ENCODE results near the gene SEPTIN1.

Gene SEPTIN1

DNA sequence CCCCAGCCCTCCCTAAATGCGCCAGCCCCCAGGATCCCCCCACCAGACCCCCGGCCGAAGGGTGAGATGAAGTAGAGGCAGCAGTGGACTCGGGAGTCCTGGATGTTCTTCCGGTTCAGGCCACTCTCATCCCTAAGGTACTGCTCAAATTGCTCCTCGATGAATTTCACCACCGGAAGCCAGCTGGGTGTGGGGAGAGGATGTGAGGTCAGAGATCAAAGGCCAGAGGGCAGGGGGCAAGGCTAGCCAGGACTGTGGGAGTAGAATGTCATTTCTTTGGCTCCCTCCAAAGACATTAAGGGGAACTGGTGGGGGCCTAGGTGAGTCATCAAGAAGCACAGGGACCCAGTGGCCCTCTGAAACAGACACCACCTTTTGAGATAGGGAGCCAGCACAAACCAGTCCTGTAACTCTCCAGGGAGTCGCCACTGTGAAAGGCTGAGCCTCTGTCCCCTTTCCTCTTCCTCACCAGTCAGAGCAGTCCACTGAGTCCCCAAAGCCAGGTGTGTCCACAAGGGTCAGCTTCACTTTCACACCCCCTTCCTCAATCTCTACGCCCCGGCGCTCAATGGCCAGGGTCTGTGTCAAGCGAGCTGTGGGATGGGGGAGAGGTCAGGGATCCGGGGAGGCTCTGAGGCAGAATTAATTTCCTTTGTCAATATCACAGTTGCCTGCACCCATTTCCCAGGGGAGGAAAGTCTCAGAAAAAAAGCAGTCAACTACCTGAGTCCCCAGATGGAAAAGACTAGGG, 895 bp downstream of the SEPTIN1 start:
- peak overlapping the region in 2 of 3 experiments; percentile 33 to 51 for H3K27ac Mint-ChIP-seq
- TF ChIP-seq, protein P1, sequence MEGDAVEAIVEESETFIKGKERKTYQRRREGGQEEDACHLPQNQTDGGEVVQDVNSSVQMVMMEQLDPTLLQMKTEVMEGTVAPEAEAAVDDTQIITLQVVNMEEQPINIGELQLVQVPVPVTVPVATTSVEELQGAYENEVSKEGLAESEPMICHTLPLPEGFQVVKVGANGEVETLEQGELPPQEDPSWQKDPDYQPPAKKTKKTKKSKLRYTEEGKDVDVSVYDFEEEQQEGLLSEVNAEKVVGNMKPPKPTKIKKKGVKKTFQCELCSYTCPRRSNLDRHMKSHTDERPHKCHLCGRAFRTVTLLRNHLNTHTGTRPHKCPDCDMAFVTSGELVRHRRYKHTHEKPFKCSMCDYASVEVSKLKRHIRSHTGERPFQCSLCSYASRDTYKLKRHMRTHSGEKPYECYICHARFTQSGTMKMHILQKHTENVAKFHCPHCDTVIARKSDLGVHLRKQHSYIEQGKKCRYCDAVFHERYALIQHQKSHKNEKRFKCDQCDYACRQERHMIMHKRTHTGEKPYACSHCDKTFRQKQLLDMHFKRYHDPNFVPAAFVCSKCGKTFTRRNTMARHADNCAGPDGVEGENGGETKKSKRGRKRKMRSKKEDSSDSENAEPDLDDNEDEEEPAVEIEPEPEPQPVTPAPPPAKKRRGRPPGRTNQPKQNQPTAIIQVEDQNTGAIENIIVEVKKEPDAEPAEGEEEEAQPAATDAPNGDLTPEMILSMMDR (IDR thresholded peaks at IDR 0.05; ENCODE audit: unreplicated experiment in 3 of 3): no peak
- H3K36me3 Mint-ChIP-seq (ENCODE audit: low read depth): no peaks in the 10 kb centered on the region
- peaks cover 23% of the 10 kb centered on the region for H3K4me1 Mint-ChIP-seq
- H3K27me3 Mint-ChIP-seq (ENCODE audit: low read depth): peaks cover 4% of the 10 kb centered on the region
- no peaks in the 10 kb centered on the region for H3K9me3 Mint-ChIP-seq
- peak overlapping the region in 2 of 3 experiments; percentile 17 to 28 for H3K4me3 Mint-ChIP-seq

GRCh38 chr16:30380803-30381208, 1.6 kb downstream of the SEPTIN1 start:
- Mint-ChIP-seq H3K27me3 (ENCODE audit: low read depth) (peaks cover 4% of the 10 kb centered on the region), H3K9me3 (no peaks in the 10 kb centered on the region)
- TF ChIP-seq, protein P1 (IDR thresholded peaks at IDR 0.05; ENCODE audit: unreplicated experiment in 3 of 3): no peak

DNA sequence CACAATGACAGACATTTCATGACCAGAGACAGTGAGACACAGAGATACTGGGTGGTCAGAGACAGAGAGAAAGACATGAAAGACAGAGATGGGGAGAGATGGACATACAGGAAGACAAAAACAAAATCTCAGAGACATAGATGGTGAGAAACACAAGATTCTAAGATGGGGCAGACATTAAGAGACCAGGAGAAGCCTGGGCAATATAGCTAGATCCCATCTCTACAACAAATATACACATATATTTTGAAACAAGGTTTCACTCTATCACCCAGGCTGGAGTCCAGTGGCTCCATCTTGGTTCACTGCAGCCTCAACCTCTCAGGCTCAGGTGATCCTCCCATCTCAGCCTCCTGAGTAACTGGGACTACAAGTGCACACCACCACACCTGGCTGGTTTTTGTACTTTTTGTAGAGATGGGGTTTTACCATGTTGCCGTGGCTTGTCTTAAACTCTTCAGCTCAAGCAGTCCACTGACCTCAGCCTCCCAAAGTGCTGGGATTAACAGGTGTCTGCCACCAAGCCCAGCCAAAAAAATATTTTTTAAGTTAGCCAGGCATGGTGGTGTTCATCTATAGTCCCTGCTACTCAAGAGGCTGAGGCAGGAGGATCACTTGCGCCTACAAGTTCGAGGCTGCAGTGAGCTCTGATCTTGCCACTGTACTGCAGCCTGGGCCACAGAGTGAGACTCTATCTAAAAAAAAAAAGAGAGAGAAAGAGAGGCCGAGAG, 2.1 kb downstream of the SEPTIN1 start:
- no peaks in the 10 kb centered on the region for H3K9me3 Mint-ChIP-seq
- H3K27me3 Mint-ChIP-seq (ENCODE audit: low read depth): peaks cover 4% of the 10 kb centered on the region
- TF ChIP-seq, protein P1 (IDR thresholded peaks at IDR 0.05; ENCODE audit: unreplicated experiment in 3 of 3): no peak
- peaks cover 23% of the 10 kb centered on the region for H3K4me1 Mint-ChIP-seq
- peak overlapping the region; percentile 87 to 96 (median 88) for H3K4me3 Mint-ChIP-seq
- H3K36me3 Mint-ChIP-seq (ENCODE audit: low read depth): no peaks in the 10 kb centered on the region
- H3K27ac Mint-ChIP-seq: peak overlapping the region; percentile 35 to 59 (median 51)

More at GRCh38 chr16:30380803-30381208, 1.6 kb downstream of the SEPTIN1 start:
- Mint-ChIP-seq H3K27ac (peak overlapping the region in 2 of 3 experiments; percentile 51 to 59), H3K4me1 (peaks cover 23% of the 10 kb centered on the region), H3K4me3 (peak overlapping the region; percentile 29 to 87 (median 74)), H3K36me3 (ENCODE audit: low read depth) (no peaks in the 10 kb centered on the region)

- Mint-ChIP-seq H3K27ac (peak overlapping the region; percentile 99 to 100 (median 99)), H3K9me3 (no peaks in the 10 kb centered on the region), H3K36me3 (ENCODE audit: low read depth) (no peaks in the 10 kb centered on the region), H3K4me3 (peak overlapping the region; percentile 87 to 96 (median 88)), H3K27me3 (ENCODE audit: low read depth) (peaks cover 4% of the 10 kb centered on the region), H3K4me1 (peaks cover 23% of the 10 kb centered on the region)
- TF ChIP-seq, protein P1 (IDR thresholded peaks at IDR 0.05; ENCODE audit: unreplicated experiment in 3 of 3): no peak
Measured at GRCh38 chr16:30379158-30379783, 3.1 kb downstream of the SEPTIN1 start.

- Mint-ChIP-seq H3K27ac (peak overlapping the region; percentile 99 to 100 (median 99)), H3K4me1 (peaks cover 19% of the 10 kb centered on the region), H3K36me3 (ENCODE audit: low read depth) (no peaks in the 10 kb centered on the region), H3K4me3 (peak overlapping the region; percentile 87 to 96 (median 88)), H3K9me3 (no peaks in the 10 kb centered on the region), H3K27me3 (ENCODE audit: low read depth) (peaks cover under 1% of the 10 kb centered on the region)
- TF ChIP-seq, protein P1 (IDR thresholded peaks at IDR 0.05; ENCODE audit: unreplicated experiment in 3 of 3): no peak
Measured at GRCh38 chr16:30378236-30379157, 3.9 kb downstream of the SEPTIN1 start.
